HG03066 (cell line): ENCODE measurements around the gene EIF2S3B.
A peak's percentile ranks its signal among the peaks of the same experiment; 100 is the strongest.
"Not testable (repeated sequence)": the region's sequence is repeated elsewhere in the genome, so short reads cannot be mapped to it uniquely, and the experiment has no call there.

Source experiments
- ATAC-seq: cut with Tn5 transposase; IDR thresholded peaks from one replicate; pipeline ENCODE4 v1.9.1; 2021; ENCODE audit warnings: low read depth; ENCODE audit not compliant: unreplicated experiment

The EIF2S3B gene

GRCh38 chr12:10505620-10506019 lies at the start of gene EIF2S3B:
EIF2S3B (plus strand) TSS chr12:10505890; CDS start chr12:10505903, 13 bp downstream.
- ATAC-seq = no peak

GRCh38 chr12:10456856-10457255 lies 48.8 kb upstream of the EIF2S3B start:
- ATAC-seq = no peak

GRCh38 chr12:10457760-10458159 lies 47.9 kb upstream of the EIF2S3B start:
- no peak for ATAC-seq

GRCh38 chr12:10466311-10466710 lies 39.4 kb upstream of the EIF2S3B start:
- ATAC-seq = no peak

GRCh38 chr12:10469701-10470100 lies 36.0 kb upstream of the EIF2S3B start:
- no peak for ATAC-seq

GRCh38 chr12:10472808-10473207 lies 32.9 kb upstream of the EIF2S3B start:
- ATAC-seq = not testable (repeated sequence)

- not testable (repeated sequence) for ATAC-seq
These were observed 23.8 kb upstream of the EIF2S3B start for GRCh38 chr12:10481901-10482300.

GRCh38 chr12:10487328-10487727 lies 18.4 kb upstream of the EIF2S3B start:
- not testable (repeated sequence) for ATAC-seq

GRCh38 chr12:10491766-10492165 lies 13.9 kb upstream of the EIF2S3B start:
- ATAC-seq = no peak

GRCh38 chr12:10497602-10498001 lies 8.1 kb upstream of the EIF2S3B start:
- ATAC-seq = no peak

- no peak for ATAC-seq
These were observed 7.6 kb upstream of the EIF2S3B start for GRCh38 chr12:10498042-10498441.

GRCh38 chr12:10501030-10501429 lies 4.7 kb upstream of the EIF2S3B start:
- no peak for ATAC-seq

GRCh38 chr12:10503460-10503859 lies 2.2 kb upstream of the EIF2S3B start:
- ATAC-seq = no peak

GRCh38 chr12:10511756-10512355 lies 6.2 kb downstream of the EIF2S3B start:
- ATAC-seq = no peak

GRCh38 chr12:10512798-10513197 lies 7.1 kb downstream of the EIF2S3B start:
- no peak for ATAC-seq

- no peak for ATAC-seq
These were observed 15.9 kb downstream of the EIF2S3B start for GRCh38 chr12:10521555-10521954.

- no peak for ATAC-seq
These were observed 22.7 kb downstream of the EIF2S3B start for GRCh38 chr12:10528174-10528953.

GRCh38 chr12:10529603-10530002 lies 23.9 kb downstream of the EIF2S3B start:
- no peak for ATAC-seq

GRCh38 chr12:10537721-10538120 lies 32.0 kb downstream of the EIF2S3B start:
- ATAC-seq = no peak

GRCh38 chr12:10540776-10541205 lies 35.1 kb downstream of the EIF2S3B start:
- peak; percentile 93 for ATAC-seq

- no peak for ATAC-seq
These were observed 37.8 kb downstream of the EIF2S3B start for GRCh38 chr12:10543499-10543898.

- ATAC-seq = no peak
These were observed 45.7 kb downstream of the EIF2S3B start for GRCh38 chr12:10551375-10551774.
